ENCODE data around the gene MED13L. TPM values are rescaled to one million over a fixed set of nuclear protein-coding genes. Genes with fewer than 3 reads are reported as not detected.

The MED13L gene
- total and polyA plus RNA-seq, 2 of the 4 experiments (the other 2 are of a cell fraction) = 17.9 to 49.1 TPM

- H2BK15ac ChIP-seq (ENCODE audit: low read depth, low read length) = no peak overlapping the region; the same call in 2 of the 3 replicates
- H3K79me1 ChIP-seq (ENCODE audit: low read depth in 1 of 2, low read length in 2 of 2) = peaks cover 30 to 82% of the 10 kb centered on the region in 2 experiments
- ATAC-seq (ENCODE audit: low read depth) (no peak), DNase-seq (no peak)
- no peak overlapping the region for H3K27ac ChIP-seq (ENCODE audit: insufficient read depth, low read length)
- no CpG with 5 or more reads among the region's 10 CpGs for WGBS, 2 experiments (ENCODE audit: extremely low coverage in 2 of 2, insufficient read length in 1 of 2)
- intact Hi-C loops (cut with micrococcal nuclease) = no loop called here
- TF ChIP-seq RCOR1 (IDR thresholded peaks at IDR 0.05; ENCODE audit: insufficient replicate concordance, low read length) (no peak), MAFK (IDR thresholded peaks at IDR 0.05; ENCODE audit: low read depth, low read length) (no peak), MXI1 (IDR thresholded peaks at IDR 0.05; ENCODE audit: borderline replicate concordance, low read depth, low read length) (no peak), POLR2A (IDR thresholded peaks at IDR 0.05; ENCODE audit: low read depth, low read length) (no peak)
- H4K8ac ChIP-seq (ENCODE audit: low read depth in 2 of 2, low read length in 2 of 2) = no peak overlapping the region
- no peak overlapping the region for H3K4ac ChIP-seq (ENCODE audit: low read depth, low read length)
- no peak overlapping the region for H3K4me3 ChIP-seq (ENCODE audit: insufficient read depth, low read depth, low read length)
- dilution Hi-C loops (cut with HindIII; ENCODE audit: low sequenced_read_pairs, unreplicated experiment) = no loop called here
- H2BK5ac ChIP-seq (ENCODE audit: low read depth, low read length, poor library complexity, severe bottlenecking) = no peak overlapping the region
- CTCF ChIA-PET = interaction anchor here (0.5 kb wide), 1 partner anchor 395 kb away, joined by 5 read pairs; no protein-coding TSS in a partner anchor
- H3K36me3 ChIP-seq (ENCODE audit: control insufficient read depth, insufficient read depth, low read length) = no peaks in the 10 kb centered on the region
- H2BK20ac ChIP-seq (ENCODE audit: low read depth, low read length) = no peak overlapping the region
- peaks cover 2% of the 10 kb centered on the region for H3K4me1 ChIP-seq (ENCODE audit: control insufficient read depth, insufficient read depth, low read length)
- H3K14ac ChIP-seq (replicated peaks; ENCODE audit: low read depth, low read length) = no peak overlapping the region
- H3K27me3 ChIP-seq (ENCODE audit: control insufficient read depth, insufficient read depth, low read length) = no peaks in the 10 kb centered on the region
- no TSS peak for BruUV-seq (replicated peaks)
- no peak overlapping the region for H2AK5ac ChIP-seq (ENCODE audit: low read depth, low read length)
- H3K9me1 ChIP-seq (ENCODE audit: insufficient read depth, low read length) = peaks cover 4% of the 10 kb centered on the region
- peak overlapping the region; percentile 13; the same call in 1 of the 2 replicates for H3K23ac ChIP-seq (ENCODE audit: low read depth, low read length)
- no peak overlapping the region for H4K5ac ChIP-seq (ENCODE audit: low read depth, low read length)
- no peaks in the 10 kb centered on the region for H3K9me3 ChIP-seq (ENCODE audit: control insufficient read depth, insufficient read depth, low read length)
- H3K4me2 ChIP-seq (ENCODE audit: low read depth, low read length) = peak overlapping the region; percentile 19; the same call in 1 of the 2 replicates
- POLR2A ChIA-PET (ENCODE audit: unreplicated experiment) = no interaction called here
- H4K91ac ChIP-seq (ENCODE audit: insufficient read depth, low read depth, low read length) = no peak overlapping the region
- no peak overlapping the region for H3K9ac ChIP-seq (ENCODE audit: low read depth, low read length)
- H2AK9ac ChIP-seq (replicated peaks; ENCODE audit: low read depth, low read length, poor library complexity) = no peak overlapping the region
- no peak overlapping the region for H2AFZ ChIP-seq (replicated peaks; ENCODE audit: low read length, poor library complexity)
- in situ Hi-C loops (cut with MboI; ENCODE audit: low sequenced_read_pairs) = no loop called here
- no peak overlapping the region for H3K56ac ChIP-seq (ENCODE audit: extremely low read depth, insufficient read depth, low read length)
- no peak overlapping the region for H3K18ac ChIP-seq (ENCODE audit: low read depth, low read length)
- H4K20me1 ChIP-seq (ENCODE audit: insufficient read depth, low read length) = peaks cover 85% of the 10 kb centered on the region
- no peak overlapping the region for H2BK120ac ChIP-seq (ENCODE audit: low read depth, low read length)
These were observed 105.2 kb downstream of the MED13L start for GRCh38 chr12:116172224-116172849.
